Endodermal cell (in vitro differentiated cells): ENCODE data around the gene PRRT1B. TPM values are rescaled to one million over a fixed set of nuclear protein-coding genes. Genes with fewer than 3 reads are reported as not detected.
A peak's percentile ranks its signal among the peaks of the same experiment; 100 is the strongest.

Experiments used
- DNase-seq: peaks from one replicate; pipeline ENCODE4 v3.0.0-alpha.2; 2017
- H3K27ac ChIP-seq: 2 replicates; pipeline ENCODE4 v1.5.1; 2013; ENCODE audit warnings: mild to moderate bottlenecking, low read depth, low read length, moderate library complexity
- H3K27me3 ChIP-seq: 2 replicates; pipeline ENCODE4 v1.6.1; 2013; ENCODE audit warnings: mild to moderate bottlenecking, low read length, moderate library complexity; ENCODE audit not compliant: insufficient read depth, control insufficient read depth, poor library complexity, severe bottlenecking
- H3K36me3 ChIP-seq: 2 replicates; pipeline ENCODE4 v1.7.0; 2013; ENCODE audit warnings: mild to moderate bottlenecking, low read length, moderate library complexity; ENCODE audit not compliant: control insufficient read depth, insufficient read depth
- H3K4me1 ChIP-seq: one replicate; pipeline ENCODE4 v1.7.0; 2013; ENCODE audit warnings: low read length; ENCODE audit not compliant: control insufficient read depth, insufficient read depth
- H3K4me3 ChIP-seq: 2 replicates; pipeline ENCODE4 v1.5.1; 2013; ENCODE audit warnings: mild to moderate bottlenecking, low read length, moderate library complexity
- H3K9ac ChIP-seq: 2 replicates; pipeline ENCODE4 v1.6.1; 2013; ENCODE audit warnings: mild to moderate bottlenecking, low read length, moderate library complexity; ENCODE audit not compliant: poor library complexity, severe bottlenecking; ENCODE audit errors: extremely low read depth
- H3K9me3 ChIP-seq: 2 replicates; pipeline ENCODE4 v1.6.1; 2013; ENCODE audit warnings: mild to moderate bottlenecking, low read length, moderate library complexity; ENCODE audit not compliant: control insufficient read depth
- H3K27ac Mint-ChIP-seq: 2 replicates; pipeline ENCODE4 v1.8.0; 2020; ENCODE audit warnings: mixed read lengths
- H3K27me3 Mint-ChIP-seq: 2 replicates; pipeline ENCODE4 v1.8.0; 2021; ENCODE audit warnings: mild to moderate bottlenecking, mixed read lengths; ENCODE audit not compliant: insufficient read depth
- H3K36me3 Mint-ChIP-seq: 2 replicates; pipeline ENCODE4 v1.8.0; 2020; ENCODE audit warnings: low read depth, mixed read lengths
- H3K4me1 Mint-ChIP-seq: 2 replicates; pipeline ENCODE4 v1.8.0; 2020; ENCODE audit warnings: mixed read lengths
- H3K4me3 Mint-ChIP-seq: 2 replicates; pipeline ENCODE4 v1.8.0; 2020; ENCODE audit warnings: mild to moderate bottlenecking, moderate library complexity, mixed read lengths
- H3K9me3 Mint-ChIP-seq: 2 replicates; pipeline ENCODE4 v1.8.0; 2020; ENCODE audit warnings: mild to moderate bottlenecking, mixed read lengths
- CTCF ChIP-seq: fragments of 200-600 bp; sonication (generic); conservative IDR thresholded peaks from 2 replicates; pipeline ENCODE4 v1.5.0; 2021; ENCODE audit warnings: antibody characterized with exemption, mild to moderate bottlenecking
- WGBS, 2 experiments: methylation state at CpG; one replicate each; pipeline versions ENCODE4 v1.1.5 to v1.1.7; 2013; ENCODE audit warnings: missing lambda C conversion rate in 2 of 2, mixed read lengths in 1 of 2; ENCODE audit not compliant: insufficient coverage in 1 of 2, insufficient read length in 1 of 2; 5-methylcytosine and 5-hydroxymethylcytosine counted together
- total RNA-seq, 2 donors: library from RNA; stranded (reverse); fragmentation: NEBNext Ultra II Directional in 1 of 2; extraction: Animal tissue kit (Norgen Biotek cat#: 25700) in 1 of 2; gene quantifications; 2 replicates in 1 of 2; 3 replicates in 1 of 2; pipeline ENCODE4 v1.2.1, GENCODE V29; 2021

The PRRT1B gene
- total RNA-seq, 2 donors from 2014 or later: 42.9 to 71.4 TPM

DNA sequence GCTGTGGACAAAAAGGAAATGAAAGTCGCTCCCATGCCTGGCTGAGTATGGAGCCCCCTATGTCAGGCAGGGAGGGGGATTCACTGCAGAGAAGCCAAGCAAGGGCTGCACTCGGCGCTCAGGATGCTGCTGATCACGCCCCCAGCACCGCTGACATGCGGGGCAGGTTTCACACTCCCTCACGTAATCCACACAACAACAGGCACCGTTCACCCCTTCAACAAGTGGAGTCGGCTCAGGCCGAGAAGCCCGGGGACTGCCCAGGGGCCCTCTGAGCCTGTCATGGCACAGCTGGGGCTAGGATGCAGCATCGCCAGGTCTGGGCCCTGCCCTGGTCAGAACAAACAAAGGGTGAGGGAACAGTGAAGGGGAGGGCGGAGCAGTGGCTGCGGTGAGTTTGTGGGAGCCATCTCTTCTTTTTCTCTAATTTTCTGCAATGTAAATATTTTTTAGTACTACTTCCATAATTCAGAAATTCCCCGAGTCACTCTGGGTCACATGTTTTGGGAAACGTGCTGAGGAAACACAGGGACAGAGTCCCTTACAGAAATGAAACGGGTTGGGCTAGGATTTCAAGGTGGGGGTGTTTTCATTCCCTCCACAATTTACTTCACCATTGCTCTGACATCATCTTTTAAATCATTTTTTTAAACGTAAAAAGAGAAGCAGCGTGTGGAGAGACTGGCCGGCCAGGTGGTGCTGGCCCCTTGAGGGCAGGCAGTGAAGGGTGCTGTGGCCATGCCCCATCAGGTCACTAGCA, 49.8 kb downstream of the PRRT1B start:
- H3K27ac Mint-ChIP-seq: peak overlapping the region; percentile 64
- Histone ChIP-seq H3K4me3 (no peak overlapping the region), H3K4me1 (no peaks in the 10 kb centered on the region), H3K9ac (no peak overlapping the region), H3K9me3 (no peaks in the 10 kb centered on the region), H3K27ac (no peak overlapping the region), H3K36me3 (peaks cover 40% of the 10 kb centered on the region), H3K27me3 (no peaks in the 10 kb centered on the region)
- 88 to 95% methylated on average over 6 to 20 of the region's 20 CpGs for WGBS, 2 experiments
- no peaks in the 10 kb centered on the region for H3K9me3 Mint-ChIP-seq
- peaks cover 59% of the 10 kb centered on the region for H3K36me3 Mint-ChIP-seq
- no peaks in the 10 kb centered on the region for H3K4me1 Mint-ChIP-seq
- peak; percentile 39 for DNase-seq
- no peak for TF ChIP-seq CTCF
- H3K27me3 Mint-ChIP-seq: no peaks in the 10 kb centered on the region
- no peak overlapping the region for H3K4me3 Mint-ChIP-seq

GRCh38 chr9:131595696-131596429, 50.5 kb downstream of the PRRT1B start:
- H3K4me3 Mint-ChIP-seq: no peak overlapping the region
- peak overlapping the region; percentile 64 for H3K27ac Mint-ChIP-seq
- peaks cover 57% of the 10 kb centered on the region for H3K36me3 Mint-ChIP-seq

GRCh38 chr9:131596430-131596743, 51.1 kb downstream of the PRRT1B start:
- Mint-ChIP-seq H3K27me3 (no peaks in the 10 kb centered on the region), H3K27ac (no peak overlapping the region), H3K4me3 (no peak overlapping the region), H3K4me1 (no peaks in the 10 kb centered on the region), H3K9me3 (no peaks in the 10 kb centered on the region), H3K36me3 (peaks cover 56% of the 10 kb centered on the region)
- TF ChIP-seq CTCF: no peak
- 93 to 100% methylated on average over 1 to 4 of the region's 4 CpGs for WGBS, 2 experiments
- Histone ChIP-seq H3K9ac (no peak overlapping the region), H3K4me1 (no peaks in the 10 kb centered on the region), H3K36me3 (peaks cover 40% of the 10 kb centered on the region), H3K9me3 (no peaks in the 10 kb centered on the region), H3K27ac (no peak overlapping the region), H3K27me3 (no peaks in the 10 kb centered on the region), H3K4me3 (no peak overlapping the region)
- no peak for DNase-seq

More at GRCh38 chr9:131595696-131596429, 50.5 kb downstream of the PRRT1B start:
- H3K27me3 ChIP-seq: no peaks in the 10 kb centered on the region
- H3K27ac ChIP-seq: no peak overlapping the region
- Mint-ChIP-seq H3K9me3 (no peaks in the 10 kb centered on the region), H3K27me3 (no peaks in the 10 kb centered on the region), H3K4me1 (no peaks in the 10 kb centered on the region)
- WGBS, 2 experiments: 92 to 95% methylated on average over 18 to 20 of the region's 20 CpGs
- no peak overlapping the region for H3K9ac ChIP-seq
- H3K4me3 ChIP-seq: no peak overlapping the region
- no peak for DNase-seq
- H3K36me3 ChIP-seq: peaks cover 39% of the 10 kb centered on the region
- no peaks in the 10 kb centered on the region for H3K9me3 ChIP-seq
- H3K4me1 ChIP-seq: no peaks in the 10 kb centered on the region
- no peak for TF ChIP-seq CTCF
